ENCODE data around the gene TMEM40.

The TMEM40 gene

GRCh38 chr3:12752809-12753208, 6.2 kb downstream of the TMEM40 start:
- Histone ChIP-seq H3K4me1 (ENCODE audit: control insufficient read depth in 1 of 2, insufficient read depth in 1 of 2, low read depth in 1 of 2, low read length in 1 of 2) (no peaks in the 10 kb centered on the region), H3K9me3 (no peaks in the 10 kb centered on the region), H3K27me3 (peaks cover 22% of the 10 kb centered on the region), H3K4me3 (ENCODE audit: low read depth in 1 of 2, low read length in 1 of 2) (no peak overlapping the region), H3K27ac (no peak overlapping the region), H3K36me3 (no peaks in the 10 kb centered on the region)
- TF ChIP-seq CTCF (IDR thresholded peaks at IDR 0.05), result no peak

GRCh38 chr3:12752102-12752501, 7.0 kb downstream of the TMEM40 start:
- H3K27me3 ChIP-seq, result peaks cover 26% of the 10 kb centered on the region
- H3K4me3 ChIP-seq (ENCODE audit: low read depth in 1 of 2, low read length in 1 of 2), result no peak overlapping the region
- H3K4me1 ChIP-seq (ENCODE audit: control insufficient read depth in 1 of 2, insufficient read depth in 1 of 2, low read depth in 1 of 2, low read length in 1 of 2), result no peaks in the 10 kb centered on the region
- TF ChIP-seq CTCF (IDR thresholded peaks at IDR 0.05), result no peak
- H3K9me3 ChIP-seq, result no peaks in the 10 kb centered on the region
- H3K36me3 ChIP-seq, result no peaks in the 10 kb centered on the region
- H3K27ac ChIP-seq, result no peak overlapping the region

- Histone ChIP-seq H3K4me3 (ENCODE audit: low read depth in 1 of 2, low read length in 1 of 2) (no peak overlapping the region), H3K9me3 (no peaks in the 10 kb centered on the region), H3K27me3 (peaks cover 26% of the 10 kb centered on the region), H3K36me3 (no peaks in the 10 kb centered on the region), H3K4me1 (ENCODE audit: control insufficient read depth in 1 of 2, insufficient read depth in 1 of 2, low read depth in 1 of 2, low read length in 1 of 2) (no peaks in the 10 kb centered on the region), H3K27ac (no peak overlapping the region)
- no peak for TF ChIP-seq CTCF (IDR thresholded peaks at IDR 0.05)
Observed at GRCh38 chr3:12751571-12751970, 7.5 kb downstream of the TMEM40 start.

GRCh38 chr3:12750658-12751071, 8.4 kb downstream of the TMEM40 start:
- Histone ChIP-seq H3K4me3 (ENCODE audit: low read depth in 1 of 2, low read length in 1 of 2) (no peak overlapping the region), H3K36me3 (no peaks in the 10 kb centered on the region), H3K4me1 (ENCODE audit: control insufficient read depth in 1 of 2, insufficient read depth in 1 of 2, low read depth in 1 of 2, low read length in 1 of 2) (no peaks in the 10 kb centered on the region), H3K9me3 (no peaks in the 10 kb centered on the region), H3K27me3 (peaks cover 26% of the 10 kb centered on the region), H3K27ac (no peak overlapping the region)
- no peak for TF ChIP-seq CTCF (IDR thresholded peaks at IDR 0.05)

GRCh38 chr3:12750223-12750622, 8.8 kb downstream of the TMEM40 start:
- Histone ChIP-seq H3K4me3 (ENCODE audit: low read depth in 1 of 2, low read length in 1 of 2) (no peak overlapping the region), H3K36me3 (no peaks in the 10 kb centered on the region), H3K27me3 (peaks cover 26% of the 10 kb centered on the region), H3K4me1 (ENCODE audit: control insufficient read depth in 1 of 2, insufficient read depth in 1 of 2, low read depth in 1 of 2, low read length in 1 of 2) (no peaks in the 10 kb centered on the region), H3K27ac (no peak overlapping the region), H3K9me3 (no peaks in the 10 kb centered on the region)
- no peak for TF ChIP-seq CTCF (IDR thresholded peaks at IDR 0.05)

- Histone ChIP-seq H3K27ac (no peak overlapping the region), H3K9me3 (no peaks in the 10 kb centered on the region), H3K4me3 (ENCODE audit: low read depth in 1 of 2, low read length in 1 of 2) (no peak overlapping the region), H3K27me3 (peaks cover 36% of the 10 kb centered on the region), H3K36me3 (no peaks in the 10 kb centered on the region), H3K4me1 (ENCODE audit: control insufficient read depth in 1 of 2, insufficient read depth in 1 of 2, low read depth in 1 of 2, low read length in 1 of 2) (no peaks in the 10 kb centered on the region)
- TF ChIP-seq CTCF (IDR thresholded peaks at IDR 0.05), result no peak
Observed at GRCh38 chr3:12748477-12748876, 10.6 kb downstream of the TMEM40 start.
